ENCODE data around the gene GALNT1.

Gene GALNT1

DNA sequence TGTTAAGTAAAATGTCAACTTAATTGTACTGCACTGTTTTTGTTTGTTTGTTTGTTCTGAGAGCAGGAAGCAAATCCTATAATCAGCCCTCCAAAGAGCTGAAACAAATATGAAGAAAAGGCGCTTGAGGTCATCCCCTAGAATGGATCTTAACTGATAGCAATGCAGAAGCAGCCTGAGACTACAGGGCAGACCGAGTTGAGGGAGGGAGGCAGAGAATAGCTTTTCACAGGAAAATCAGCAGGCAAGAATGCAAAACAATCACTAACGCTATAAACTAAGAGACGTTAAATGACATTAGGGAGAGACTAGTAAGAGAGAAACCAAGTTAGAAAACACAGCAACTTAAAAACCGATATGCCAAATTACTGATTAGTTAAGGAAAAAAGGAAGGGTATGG is 37.2 kb downstream of the GALNT1 start:
- peaks cover 36% of the 10 kb centered on the region for H3K4me1 ChIP-seq (ENCODE audit: control insufficient read depth, low read length)
- H3K27ac ChIP-seq (ENCODE audit: low read depth, low read length): no peak overlapping the region
- no peaks in the 10 kb centered on the region for H3K36me3 ChIP-seq (ENCODE audit: control insufficient read depth, low read length)
- no peak for TF ChIP-seq EZH2phosphoT487 (IDR thresholded peaks at IDR 0.05; ENCODE audit: borderline replicate concordance, low read length)
- TF ChIP-seq, protein P1, sequence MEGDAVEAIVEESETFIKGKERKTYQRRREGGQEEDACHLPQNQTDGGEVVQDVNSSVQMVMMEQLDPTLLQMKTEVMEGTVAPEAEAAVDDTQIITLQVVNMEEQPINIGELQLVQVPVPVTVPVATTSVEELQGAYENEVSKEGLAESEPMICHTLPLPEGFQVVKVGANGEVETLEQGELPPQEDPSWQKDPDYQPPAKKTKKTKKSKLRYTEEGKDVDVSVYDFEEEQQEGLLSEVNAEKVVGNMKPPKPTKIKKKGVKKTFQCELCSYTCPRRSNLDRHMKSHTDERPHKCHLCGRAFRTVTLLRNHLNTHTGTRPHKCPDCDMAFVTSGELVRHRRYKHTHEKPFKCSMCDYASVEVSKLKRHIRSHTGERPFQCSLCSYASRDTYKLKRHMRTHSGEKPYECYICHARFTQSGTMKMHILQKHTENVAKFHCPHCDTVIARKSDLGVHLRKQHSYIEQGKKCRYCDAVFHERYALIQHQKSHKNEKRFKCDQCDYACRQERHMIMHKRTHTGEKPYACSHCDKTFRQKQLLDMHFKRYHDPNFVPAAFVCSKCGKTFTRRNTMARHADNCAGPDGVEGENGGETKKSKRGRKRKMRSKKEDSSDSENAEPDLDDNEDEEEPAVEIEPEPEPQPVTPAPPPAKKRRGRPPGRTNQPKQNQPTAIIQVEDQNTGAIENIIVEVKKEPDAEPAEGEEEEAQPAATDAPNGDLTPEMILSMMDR (IDR thresholded peaks at IDR 0.05; ENCODE audit: low read depth, low read length, poor library complexity, severe bottlenecking): no peak
- H4K20me1 ChIP-seq (ENCODE audit: control insufficient read depth, insufficient read depth, low read depth, low read length): peaks cover 4% of the 10 kb centered on the region; the same call in 1 of the 2 replicates
- H3K4me3 ChIP-seq (ENCODE audit: low read length): no peak overlapping the region
- 0 out of 2 replicates have a peak, but pooled peaks cover 3% of the 10 kb centered on the region for H3F3A ChIP-seq (ENCODE audit: control insufficient read depth, insufficient read depth)
- H3K4me2 ChIP-seq (ENCODE audit: low read length): no peak overlapping the region
- no peaks in the 10 kb centered on the region for H3K27me3 ChIP-seq (ENCODE audit: control insufficient read depth, low read length)
- H3K79me2 ChIP-seq (ENCODE audit: control insufficient read depth, low read length): peaks cover 52% of the 10 kb centered on the region
- H3K9me3 ChIP-seq (ENCODE audit: control insufficient read depth, insufficient read depth, low read length): no peaks in the 10 kb centered on the region
- H3K9me2 ChIP-seq (replicated peaks; ENCODE audit: control insufficient read depth, low read length): no peaks in the 10 kb centered on the region

DNA sequence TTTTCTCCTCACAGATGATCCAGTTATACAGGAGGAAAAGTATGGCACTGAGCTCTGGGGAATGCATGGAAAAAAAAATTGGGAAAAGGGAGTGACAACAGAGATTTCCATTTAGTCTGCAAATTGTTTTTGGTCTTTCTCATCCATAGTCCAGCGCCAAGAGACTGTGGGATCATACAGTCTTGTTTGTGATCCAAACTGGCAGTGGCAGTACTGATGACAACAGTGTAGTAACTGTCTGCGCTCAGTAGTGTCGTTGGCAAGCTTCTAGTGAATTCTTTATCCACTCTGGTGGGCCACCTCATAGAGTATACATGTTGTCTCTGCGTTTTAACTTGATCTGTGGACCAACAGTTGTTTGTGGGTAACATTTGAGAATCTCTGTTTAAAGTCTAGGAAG is 37.9 kb downstream of the GALNT1 start:
- H3K27ac ChIP-seq (ENCODE audit: low read depth, low read length): no peak overlapping the region
- H3K9me3 ChIP-seq (ENCODE audit: control insufficient read depth, insufficient read depth, low read length): no peaks in the 10 kb centered on the region
- no peak for TF ChIP-seq EZH2phosphoT487 (IDR thresholded peaks at IDR 0.05; ENCODE audit: borderline replicate concordance, low read length)
- TF ChIP-seq, protein P1 (IDR thresholded peaks at IDR 0.05; ENCODE audit: low read depth, low read length, poor library complexity, severe bottlenecking): no peak
- peaks cover 43% of the 10 kb centered on the region for H3K4me1 ChIP-seq (ENCODE audit: control insufficient read depth, low read length)
- H3K79me2 ChIP-seq (ENCODE audit: control insufficient read depth, low read length): peaks cover 57% of the 10 kb centered on the region
- H3F3A ChIP-seq (ENCODE audit: control insufficient read depth, insufficient read depth): 0 out of 2 replicates have a peak, but pooled peaks cover 3% of the 10 kb centered on the region
- H3K4me2 ChIP-seq (ENCODE audit: low read length): no peak overlapping the region
- H3K9me2 ChIP-seq (replicated peaks; ENCODE audit: control insufficient read depth, low read length): no peaks in the 10 kb centered on the region
- no peak overlapping the region for H3K4me3 ChIP-seq (ENCODE audit: low read length)
- no peaks in the 10 kb centered on the region for H3K36me3 ChIP-seq (ENCODE audit: control insufficient read depth, low read length)
- no peaks in the 10 kb centered on the region for H3K27me3 ChIP-seq (ENCODE audit: control insufficient read depth, low read length)
- H4K20me1 ChIP-seq (ENCODE audit: control insufficient read depth, insufficient read depth, low read depth, low read length): peaks cover 4% of the 10 kb centered on the region; the same call in 1 of the 2 replicates

DNA sequence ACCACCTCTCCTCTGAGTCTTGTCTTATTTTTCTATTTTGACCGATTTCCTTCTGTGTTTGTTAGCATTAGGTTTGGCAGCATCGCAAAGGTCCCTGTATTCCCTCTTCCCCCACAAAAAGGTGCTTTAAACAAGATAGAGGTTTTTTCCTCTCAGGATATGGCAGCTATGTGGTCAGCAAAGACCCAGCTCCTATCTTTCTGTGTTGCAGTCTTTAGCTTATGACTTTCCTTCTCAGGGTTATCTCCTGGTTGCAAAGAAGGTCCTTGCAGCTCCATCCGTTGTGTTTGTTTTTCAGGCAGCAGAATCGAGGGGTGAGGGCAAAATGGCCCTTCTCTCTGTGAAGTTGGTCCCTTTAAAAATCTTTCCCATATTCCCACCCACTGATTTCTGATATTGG is 38.4 kb downstream of the GALNT1 start:
- Histone ChIP-seq H3K9me2 (replicated peaks; ENCODE audit: control insufficient read depth, low read length) (no peaks in the 10 kb centered on the region), H3K9me3 (ENCODE audit: control insufficient read depth, insufficient read depth, low read length) (no peaks in the 10 kb centered on the region; the same call in 1 of the 2 replicates), H4K20me1 (ENCODE audit: control insufficient read depth, insufficient read depth, low read depth, low read length) (peaks cover 4% of the 10 kb centered on the region; the same call in 1 of the 2 replicates), H3K27me3 (ENCODE audit: control insufficient read depth, low read length) (no peaks in the 10 kb centered on the region), H3F3A (ENCODE audit: control insufficient read depth, insufficient read depth) (0 out of 2 replicates have a peak, but pooled peaks cover 3% of the 10 kb centered on the region), H3K4me3 (ENCODE audit: low read length) (no peak overlapping the region), H3K79me2 (ENCODE audit: control insufficient read depth, low read length) (peaks cover 62% of the 10 kb centered on the region), H3K4me2 (ENCODE audit: low read length) (no peak overlapping the region), H3K4me1 (ENCODE audit: control insufficient read depth, low read length) (peaks cover 43% of the 10 kb centered on the region), H3K36me3 (ENCODE audit: control insufficient read depth, low read length) (no peaks in the 10 kb centered on the region), H3K27ac (ENCODE audit: low read depth, low read length) (no peak overlapping the region)
- TF ChIP-seq EZH2phosphoT487 (IDR thresholded peaks at IDR 0.05; ENCODE audit: borderline replicate concordance, low read length): no peak
- TF ChIP-seq, protein P1 (IDR thresholded peaks at IDR 0.05; ENCODE audit: low read depth, low read length, poor library complexity, severe bottlenecking): no peak
